ENCODE measurements around the gene DSCAM. TPM values are rescaled to one million over a fixed set of nuclear protein-coding genes. Genes with fewer than 3 reads are reported as not detected.

Gene DSCAM
- total RNA-seq, 1 donor from 2014 or later, result not detected

GRCh38 chr21:40425981-40426380 is 421.0 kb downstream of the DSCAM start:
- Histone ChIP-seq H3K9me3 (no peaks in the 10 kb centered on the region), H3K27me3 (no peaks in the 10 kb centered on the region), H3K4me1 (no peaks in the 10 kb centered on the region), H3K4me3 (no peak overlapping the region), H3K36me3 (no peaks in the 10 kb centered on the region), H3K27ac (no peak overlapping the region)
- intact Hi-C loops (cut with DNase I), result no loop called here
- TF ChIP-seq, protein P1, sequence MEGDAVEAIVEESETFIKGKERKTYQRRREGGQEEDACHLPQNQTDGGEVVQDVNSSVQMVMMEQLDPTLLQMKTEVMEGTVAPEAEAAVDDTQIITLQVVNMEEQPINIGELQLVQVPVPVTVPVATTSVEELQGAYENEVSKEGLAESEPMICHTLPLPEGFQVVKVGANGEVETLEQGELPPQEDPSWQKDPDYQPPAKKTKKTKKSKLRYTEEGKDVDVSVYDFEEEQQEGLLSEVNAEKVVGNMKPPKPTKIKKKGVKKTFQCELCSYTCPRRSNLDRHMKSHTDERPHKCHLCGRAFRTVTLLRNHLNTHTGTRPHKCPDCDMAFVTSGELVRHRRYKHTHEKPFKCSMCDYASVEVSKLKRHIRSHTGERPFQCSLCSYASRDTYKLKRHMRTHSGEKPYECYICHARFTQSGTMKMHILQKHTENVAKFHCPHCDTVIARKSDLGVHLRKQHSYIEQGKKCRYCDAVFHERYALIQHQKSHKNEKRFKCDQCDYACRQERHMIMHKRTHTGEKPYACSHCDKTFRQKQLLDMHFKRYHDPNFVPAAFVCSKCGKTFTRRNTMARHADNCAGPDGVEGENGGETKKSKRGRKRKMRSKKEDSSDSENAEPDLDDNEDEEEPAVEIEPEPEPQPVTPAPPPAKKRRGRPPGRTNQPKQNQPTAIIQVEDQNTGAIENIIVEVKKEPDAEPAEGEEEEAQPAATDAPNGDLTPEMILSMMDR (IDR thresholded peaks at IDR 0.05), result no peak
- DNase-seq (ENCODE audit: low spot score in 2 of 2), result no peak

- DNase-seq (ENCODE audit: low spot score in 2 of 2), result no peak
- H3K27ac ChIP-seq, result no peak overlapping the region
- intact Hi-C loops (cut with DNase I), result no loop called here
- TF ChIP-seq, protein P1 (IDR thresholded peaks at IDR 0.05), result no peak
- no peaks in the 10 kb centered on the region for H3K4me1 ChIP-seq
- no peaks in the 10 kb centered on the region for H3K36me3 ChIP-seq
- no peaks in the 10 kb centered on the region for H3K27me3 ChIP-seq
- H3K4me3 ChIP-seq, result no peak overlapping the region
- H3K9me3 ChIP-seq, result no peaks in the 10 kb centered on the region
Observed at GRCh38 chr21:40422896-40423635, 423.9 kb downstream of the DSCAM start.

- TF ChIP-seq, protein P1 (IDR thresholded peaks at IDR 0.05), result no peak
- no peaks in the 10 kb centered on the region for H3K27me3 ChIP-seq
- no peak overlapping the region for H3K4me3 ChIP-seq
- no peaks in the 10 kb centered on the region for H3K4me1 ChIP-seq
- no peaks in the 10 kb centered on the region for H3K36me3 ChIP-seq
- H3K27ac ChIP-seq, result no peak overlapping the region
- no peak for DNase-seq (ENCODE audit: low spot score in 2 of 2)
- H3K9me3 ChIP-seq, result no peaks in the 10 kb centered on the region
- intact Hi-C loops (cut with DNase I), result no loop called here
Observed at GRCh38 chr21:40421121-40421520, 425.8 kb downstream of the DSCAM start.

- intact Hi-C loops (cut with DNase I), result no loop called here
Observed at GRCh38 chr21:40416572-40416971, 430.4 kb downstream of the DSCAM start.

GRCh38 chr21:40408561-40408960 is 438.4 kb downstream of the DSCAM start:
- Histone ChIP-seq H3K9me3 (peaks cover 0 to 4% of the 10 kb centered on the region in 2 donors), H3K27me3 (no peaks in the 10 kb centered on the region), H3K36me3 (no peaks in the 10 kb centered on the region), H3K4me3 (no peak overlapping the region), H3K4me1 (no peaks in the 10 kb centered on the region), H3K27ac (no peak overlapping the region)
- no peak for DNase-seq (ENCODE audit: low spot score in 2 of 2)
- intact Hi-C loops (cut with DNase I), result no loop called here
- TF ChIP-seq, protein P1 (IDR thresholded peaks at IDR 0.05), result no peak

More at GRCh38 chr21:40416572-40416971, 430.4 kb downstream of the DSCAM start:
- TF ChIP-seq, protein P1 (IDR thresholded peaks at IDR 0.05), result no peak
- H3K4me3 ChIP-seq, result no peak overlapping the region
- H3K9me3 ChIP-seq, result no peaks in the 10 kb centered on the region
- H3K27me3 ChIP-seq, result no peaks in the 10 kb centered on the region
- H3K27ac ChIP-seq, result no peak overlapping the region
- no peaks in the 10 kb centered on the region for H3K4me1 ChIP-seq
- H3K36me3 ChIP-seq, result no peaks in the 10 kb centered on the region
- no peak for DNase-seq (ENCODE audit: low spot score in 2 of 2)
